Stimulated activated CD4-positive, alpha-beta T cell treated with anti-CD3 and anti-CD28 coated beads, Interleukin-4, amount 100 ng/mL, for 4 hours (primary cell): ENCODE results near the gene GIMAP5.

Experiments used
- DNase-seq, 2 experiments: peaks; one replicate each; pipeline ENCODE4 v3.0.0-alpha.2; 2020

Gene GIMAP5

DNA sequence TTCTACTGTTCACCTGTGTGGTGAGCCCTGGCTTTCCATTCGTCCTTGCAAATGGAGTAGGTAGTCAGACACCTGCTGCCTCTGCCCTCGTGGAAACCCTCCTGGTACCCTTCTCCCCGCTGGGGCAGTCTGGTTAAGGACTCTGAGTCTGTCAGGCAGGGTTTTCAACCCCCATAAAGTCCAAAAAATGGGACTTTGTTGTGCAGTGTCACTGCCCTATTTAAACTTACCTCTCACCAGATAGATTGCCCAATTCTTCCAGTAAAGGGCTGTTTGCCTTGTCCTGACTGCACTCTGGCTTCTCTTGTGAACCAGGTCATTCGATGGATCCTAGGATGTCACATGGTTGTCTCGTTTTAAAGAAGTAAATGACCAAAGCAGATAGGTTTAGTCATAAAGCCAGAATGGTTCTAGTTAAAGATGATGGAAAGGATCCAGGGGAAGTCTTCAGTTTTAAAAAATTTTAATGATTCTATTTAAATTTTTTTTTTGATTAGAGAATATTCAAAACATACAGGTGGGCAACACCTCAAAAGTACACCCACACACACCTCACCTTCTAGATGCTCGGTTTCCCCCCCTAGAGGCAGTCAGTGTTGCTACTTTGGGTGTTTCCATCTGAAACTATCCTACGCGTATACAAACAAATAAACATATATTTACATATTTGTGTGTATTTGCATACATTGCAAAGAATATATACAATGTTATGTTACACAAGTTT, 41.0 kb downstream of the GIMAP5 start:
- DNase-seq = no peak

- peak; percentile 52 to 71 for DNase-seq
These were observed 41.6 kb downstream of the GIMAP5 start for GRCh38 chr7:150778738-150779301.

DNA sequence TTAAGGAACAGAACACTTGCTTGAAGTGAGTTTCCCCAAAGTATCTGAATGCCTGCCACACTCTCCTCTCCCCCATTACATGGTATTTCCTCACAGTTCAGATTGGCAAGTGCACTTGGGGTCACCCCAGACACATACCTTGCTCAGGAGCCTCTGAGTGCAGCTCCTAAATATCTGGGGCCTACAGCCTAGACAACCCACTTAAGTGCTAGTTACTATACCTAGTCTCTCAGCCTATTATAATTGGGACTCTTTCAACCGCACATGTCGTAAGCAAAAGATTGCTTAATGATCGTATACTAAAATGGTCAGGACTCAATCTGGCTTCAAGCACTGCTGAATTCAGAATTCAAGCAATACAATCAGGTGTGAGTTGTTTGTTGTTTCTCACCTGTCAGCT, 43.1 kb downstream of the GIMAP5 start:
- no peak for DNase-seq

- no peak for DNase-seq
These were observed 43.9 kb downstream of the GIMAP5 start for GRCh38 chr7:150781103-150781502.

GRCh38 chr7:150781961-150782360, 44.7 kb downstream of the GIMAP5 start:
- no peak for DNase-seq

DNA sequence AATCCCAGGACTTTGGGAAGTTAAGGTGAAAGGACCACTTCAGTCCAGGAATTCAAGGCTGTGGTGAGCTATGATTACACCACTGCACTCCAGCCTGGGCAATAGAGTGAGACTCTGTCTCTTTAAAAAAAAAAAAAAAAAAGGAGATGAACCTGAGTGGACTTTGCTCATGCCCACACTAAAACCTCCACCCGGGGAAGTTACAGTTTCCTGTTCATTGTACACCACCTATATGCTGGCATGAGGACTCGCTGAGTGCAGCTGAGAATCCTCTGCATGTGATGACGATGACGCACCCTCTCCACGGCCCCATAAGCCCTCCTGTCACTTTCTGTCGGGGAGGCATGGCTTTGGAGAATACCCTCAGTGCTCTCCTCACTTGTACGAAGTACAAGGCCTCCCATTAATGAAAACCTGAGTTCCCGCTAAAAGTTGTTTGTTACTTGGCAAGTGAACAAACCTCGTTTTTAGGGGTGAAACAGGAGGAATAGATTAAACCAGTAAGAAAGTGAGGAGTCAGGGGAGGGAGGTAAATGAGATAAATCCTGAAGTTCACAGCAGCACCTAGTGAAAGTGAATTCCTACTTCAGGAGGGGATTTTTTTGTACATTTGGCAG, 47.0 kb downstream of the GIMAP5 start:
- DNase-seq = no peak

- no peak for DNase-seq
These were observed 47.7 kb downstream of the GIMAP5 start for GRCh38 chr7:150784954-150785353.

DNA sequence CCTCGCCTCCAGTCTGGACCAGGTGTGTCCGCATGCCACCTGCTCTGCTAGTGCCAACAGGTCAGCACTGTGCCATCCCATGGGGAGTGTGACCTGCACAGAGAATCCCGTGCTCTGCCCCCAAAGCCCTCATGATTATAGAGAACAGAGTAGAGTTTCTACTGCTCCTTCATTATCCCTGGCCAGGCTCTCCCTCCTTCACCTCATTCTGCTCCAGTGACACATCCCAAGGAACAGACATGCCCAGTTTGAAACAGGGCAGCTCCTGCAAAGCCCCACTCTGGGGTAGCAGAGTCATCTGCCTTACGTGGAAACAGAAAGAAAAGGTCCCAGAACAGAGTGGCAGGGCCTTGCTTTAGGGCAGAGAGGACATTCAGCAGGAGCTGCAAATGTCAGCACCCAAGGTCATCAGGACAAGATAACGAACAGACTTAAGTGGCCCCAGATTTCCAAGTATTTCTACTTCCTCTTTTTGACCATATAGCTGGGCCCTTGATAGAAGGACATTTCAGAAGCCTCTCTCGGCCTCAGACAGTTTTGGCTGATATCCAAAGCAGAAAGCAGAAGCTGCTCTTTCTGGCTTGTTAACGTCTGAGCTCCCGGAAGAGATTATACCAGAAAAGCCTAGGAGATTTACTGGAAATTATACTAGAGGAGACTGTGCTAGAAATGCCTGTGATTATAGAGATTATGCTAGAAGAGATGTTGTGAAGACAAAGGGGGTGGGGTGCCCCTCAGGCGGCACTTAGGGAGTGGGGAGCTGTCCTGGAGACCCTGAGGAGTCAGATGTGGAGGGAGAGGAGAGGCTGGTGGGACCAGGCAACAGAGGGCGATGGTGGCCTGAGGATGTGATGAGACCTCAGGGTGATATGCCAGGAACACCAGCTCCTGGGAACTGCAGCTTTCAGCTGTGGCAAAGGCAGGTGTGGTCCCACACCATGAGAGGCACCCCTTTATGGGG, 50.4 kb downstream of the GIMAP5 start:
- no peak for DNase-seq

GRCh38 chr7:150788474-150789269, 51.5 kb downstream of the GIMAP5 start:
- DNase-seq = no peak

DNA sequence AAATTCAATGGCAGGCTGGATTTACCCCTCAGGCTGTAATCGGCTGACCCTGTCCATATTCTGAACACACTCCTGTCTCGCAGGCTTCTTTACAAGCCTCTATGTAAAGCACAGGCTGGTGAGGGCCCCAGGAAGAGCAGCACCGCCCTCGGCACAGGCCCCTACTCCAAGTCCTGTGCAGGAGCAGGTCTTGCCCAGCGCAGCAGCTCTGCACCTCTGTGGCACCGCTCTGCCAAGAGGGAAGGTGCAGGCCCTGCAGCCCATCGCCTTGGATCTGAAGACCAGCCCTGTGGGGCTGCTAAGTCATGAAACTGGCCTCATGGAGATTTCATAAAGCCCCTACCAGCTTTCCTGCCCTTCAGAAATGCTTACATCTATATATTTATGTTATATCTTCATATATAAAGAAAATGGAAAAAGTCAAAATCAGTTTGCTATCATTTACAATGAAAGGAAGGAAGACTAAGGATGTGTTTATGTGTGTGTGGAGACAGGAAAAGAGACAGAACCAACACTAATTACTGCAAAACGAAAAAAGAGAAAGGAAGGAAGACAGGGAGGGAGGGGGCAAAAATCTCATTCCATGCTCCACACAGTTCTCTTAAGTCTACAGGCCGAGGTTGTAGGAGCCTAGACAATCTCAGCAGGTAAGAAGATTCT, 53.3 kb downstream of the GIMAP5 start:
- no peak for DNase-seq

DNA sequence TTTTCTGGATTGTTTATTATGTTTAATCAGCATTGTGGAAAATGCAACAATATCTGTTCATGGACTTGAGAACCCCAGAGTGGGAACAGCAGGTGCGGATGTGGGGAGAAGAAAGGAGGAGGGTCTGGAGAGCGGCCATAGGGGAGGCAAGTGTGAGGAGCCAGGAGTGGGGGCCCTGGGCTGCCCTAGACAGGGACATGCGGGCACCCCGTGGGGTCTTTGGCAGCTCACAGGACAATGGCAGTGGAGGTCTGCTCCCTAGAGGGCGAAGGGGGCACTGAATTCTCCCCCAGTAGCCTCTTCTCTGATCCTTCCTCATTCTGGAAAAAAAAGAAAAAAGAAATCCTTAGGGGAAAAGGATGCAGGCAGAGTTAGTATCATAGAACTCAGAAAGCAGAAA, 54.1 kb downstream of the GIMAP5 start:
- no peak for DNase-seq

DNA sequence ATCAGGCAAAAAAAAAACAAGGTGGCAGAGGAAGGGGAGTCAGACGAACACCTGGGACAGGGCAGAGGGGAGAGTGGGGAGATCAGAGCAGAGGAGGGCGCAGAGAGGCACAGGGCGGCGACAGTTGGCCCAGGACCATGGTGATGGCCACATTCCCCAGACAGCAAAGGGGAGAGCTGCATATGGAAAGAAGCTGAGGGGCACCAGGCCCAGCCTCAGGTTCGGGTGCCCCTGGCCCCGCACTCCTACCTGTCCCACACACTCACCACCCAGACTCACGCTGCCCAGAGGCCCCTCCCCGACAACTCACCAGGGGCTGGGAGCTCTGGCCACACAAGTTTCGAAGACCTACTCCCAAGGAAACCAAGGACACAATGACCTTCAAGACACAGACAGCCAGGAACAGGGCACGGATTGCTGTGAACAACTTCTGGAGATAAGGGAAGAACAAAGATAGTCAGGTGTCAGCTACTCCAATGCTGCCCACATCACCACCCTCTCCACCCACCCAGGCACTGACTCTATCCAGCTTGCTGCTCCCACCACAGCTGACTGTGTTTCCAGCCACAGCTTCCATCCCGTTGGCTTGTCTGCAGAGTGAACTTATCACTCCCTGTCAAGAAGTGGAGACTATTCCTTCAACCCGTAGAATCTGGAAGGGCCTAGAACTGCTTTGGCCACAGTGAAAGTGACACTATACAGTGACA, 54.7 kb downstream of the GIMAP5 start:
- no peak for DNase-seq
